Liver (tissue), 9 donors: Measurements from ENCODE around the gene CACFD1. TPM values are rescaled to one million over a fixed set of nuclear protein-coding genes. Genes with fewer than 3 reads are reported as not detected.

Source experiments
- DNase-seq: peaks from one replicate; pipeline ENCODE4 v3.0.0-alpha.2; 2017; ENCODE audit warnings: low spot score
- H3K27ac ChIP-seq, 2 donors: one replicate each; pipeline ENCODE4 v1.7.0; 2013; ENCODE audit warnings: inconsistent platforms in 2 of 2, low read length in 2 of 2, control low read depth in 1 of 2, low read depth in 1 of 2, mild to moderate bottlenecking in 1 of 2
- H3K27me3 ChIP-seq, 4 donors: one replicate each; pipeline versions ENCODE4 v1.6.1 to v1.7.0; 2013; ENCODE audit warnings: low read length in 3 of 4, inconsistent platforms in 1 of 4, mild to moderate bottlenecking in 1 of 4, moderate library complexity in 1 of 4; ENCODE audit not compliant: control insufficient read depth in 4 of 4, insufficient read depth in 4 of 4
- H3K36me3 ChIP-seq, 4 donors: one replicate each; pipeline versions ENCODE4 v1.6.1 to v1.7.0; 2013; ENCODE audit warnings: low read length in 3 of 4, mild to moderate bottlenecking in 3 of 4, low read depth in 1 of 4, moderate library complexity in 1 of 4; ENCODE audit not compliant: control insufficient read depth in 4 of 4, insufficient read depth in 3 of 4
- H3K4me1 ChIP-seq, 4 donors: one replicate each; pipeline versions ENCODE4 v1.6.1 to v1.7.0; 2013; ENCODE audit warnings: low read length in 3 of 4, mild to moderate bottlenecking in 3 of 4, moderate library complexity in 1 of 4; ENCODE audit not compliant: control insufficient read depth in 4 of 4, insufficient read depth in 4 of 4
- H3K4me3 ChIP-seq, 3 donors: one replicate each; pipeline versions ENCODE4 v1.6.1 to v1.7.0; 2013; ENCODE audit warnings: low read length in 3 of 3, control low read depth in 1 of 3, low read depth in 1 of 3, mild to moderate bottlenecking in 1 of 3
- H3K9ac ChIP-seq, 2 donors: one replicate each; pipeline ENCODE4 v1.7.0; 2013; ENCODE audit warnings: low read length in 2 of 2, mild to moderate bottlenecking in 2 of 2, moderate library complexity in 2 of 2, control low read depth in 1 of 2, low read depth in 1 of 2
- H3K9me3 ChIP-seq, 4 donors: one replicate each; pipeline versions ENCODE4 v1.6.1 to v1.7.0; 2013; ENCODE audit warnings: low read length in 3 of 4; ENCODE audit not compliant: control insufficient read depth in 4 of 4
- EGR1 ChIP-seq, 2 donors: IDR thresholded peaks; 2 replicates each; pipeline ENCODE4 v1.6.1; 2016 to 2018; ENCODE audit warnings: antibody characterized with exemption in 2 of 2, low read depth in 2 of 2
- FOXA1 ChIP-seq: IDR thresholded peaks from 2 replicates; pipeline ENCODE4 v1.6.1; 2016; ENCODE audit warnings: antibody characterized with exemption
- GABPA ChIP-seq, 2 donors: IDR thresholded peaks in 1 of 2; conservative IDR thresholded peaks in 1 of 2; 2 replicates each; pipeline ENCODE4 v1.6.1; 2016; ENCODE audit warnings: antibody characterized with exemption in 2 of 2, mild to moderate bottlenecking in 1 of 2, moderate library complexity in 1 of 2
- HNF4A ChIP-seq, 2 donors: conservative IDR thresholded peaks; 2 replicates each; pipeline ENCODE4 v1.6.1; 2016; ENCODE audit warnings: antibody characterized with exemption in 2 of 2, mild to moderate bottlenecking in 2 of 2
- JUND ChIP-seq, 2 donors: IDR thresholded peaks; 2 replicates each; pipeline ENCODE4 v1.6.1; 2016; ENCODE audit warnings: antibody characterized with exemption in 2 of 2
- NR2F2 ChIP-seq: IDR thresholded peaks from 2 replicates; pipeline ENCODE4 v1.6.1; 2016; ENCODE audit warnings: antibody characterized with exemption
- REST ChIP-seq: IDR thresholded peaks from 2 replicates; pipeline ENCODE4 v1.6.1; 2016; ENCODE audit warnings: antibody characterized with exemption, mild to moderate bottlenecking
- RXRA ChIP-seq, 2 donors: IDR thresholded peaks; 2 replicates each; pipeline ENCODE4 v1.6.1; 2017 to 2018; ENCODE audit warnings: antibody characterized with exemption in 2 of 2, mild to moderate bottlenecking in 1 of 2
- SP1 ChIP-seq: IDR thresholded peaks from 2 replicates; pipeline ENCODE4 v1.6.1; 2018; ENCODE audit warnings: antibody characterized with exemption, mild to moderate bottlenecking
- TAF1 ChIP-seq: conservative IDR thresholded peaks from 2 replicates; pipeline ENCODE4 v1.6.1; 2016; ENCODE audit warnings: antibody characterized with exemption, mild to moderate bottlenecking
- YY1 ChIP-seq: IDR thresholded peaks from 2 replicates; pipeline ENCODE4 v1.6.1; 2016; ENCODE audit warnings: antibody characterized with exemption, mild to moderate bottlenecking
- WGBS: extraction: QIAGEN DNeasy Blood & Tissue Kit; methylation state at CpG from one replicate; pipeline ENCODE4 v1.1.7; 2013; 5-methylcytosine and 5-hydroxymethylcytosine counted together
- polyA plus RNA-seq, 2 donors: library from polyadenylated mRNA; stranded (reverse) in 1 of 2; unstranded in 1 of 2; fragments of 200-250 nt in 1 of 2; fragments of >200 nt in 1 of 2; fragmentation: Nextera tagmentation in 1 of 2; extraction: Ambion mirVana in 1 of 2; gene quantifications; one replicate each; pipeline versions ENCODE4 v1.2.1 to v1.2.3, GENCODE V29; 2013 to 2015
- total RNA-seq, 2 donors: library from RNA; depleted of rRNA; stranded (reverse); fragments of >200 nt; gene quantifications; one replicate each; pipeline ENCODE4 v1.2.3, GENCODE V29; 2014
- TF ChIP-seq, protein P1 (sequence below): IDR thresholded peaks from 2 replicates; pipeline ENCODE4 v1.6.1; 2016; ENCODE audit warnings: antibody characterized with exemption
- donor health status: healthy.
- donor health status: healthy.
- donor health status: healthy.
- donor health status: healthy.
- donor health status: healthy.

Gene CACFD1
- total and polyA plus RNA-seq, 4 donors = 10.1 to 34.5 (median 26.4) TPM

DNA sequence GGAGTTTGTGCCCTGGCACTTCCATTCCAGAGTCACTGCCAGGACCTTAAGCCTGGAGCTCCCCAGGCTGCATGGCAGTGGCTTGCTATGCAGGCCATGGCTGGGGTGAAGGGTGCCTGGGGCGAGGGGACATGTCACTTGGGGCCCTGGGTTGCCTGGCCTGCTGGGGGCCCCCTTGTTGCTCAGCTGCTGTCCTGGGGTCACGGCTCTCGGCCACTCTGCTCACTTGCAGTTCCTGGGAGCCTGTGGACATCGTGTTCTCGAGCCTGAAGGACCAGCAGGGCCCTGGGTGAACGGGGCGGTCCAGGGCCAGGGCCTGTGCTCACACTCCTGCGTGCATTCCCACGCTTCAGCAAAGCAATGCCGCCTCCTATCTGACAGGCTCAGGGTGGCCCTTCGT lies 33.6 kb downstream of the CACFD1 start:
- H3K27ac ChIP-seq = no peak overlapping the region
- H3K36me3 ChIP-seq = no peaks in the 10 kb centered on the region
- H3K4me1 ChIP-seq = peaks cover 0 to 7% (median 3%) of the 10 kb centered on the region in 4 donors
- H3K4me3 ChIP-seq = no peak overlapping the region
- TF ChIP-seq NR2F2 (peak; percentile 18), GABPA (IDR thresholded peaks at IDR 0.05 in 1 of 2, conservative IDR thresholded peaks at IDR 0.05 in 1 of 2) (no peak)
- DNase-seq = no peak
- H3K27me3 ChIP-seq = no peaks in the 10 kb centered on the region
- H3K9me3 ChIP-seq = no peaks in the 10 kb centered on the region
- WGBS = 86% methylated on average over 11 of the region's 11 CpGs
- no peak overlapping the region for H3K9ac ChIP-seq

- Histone ChIP-seq H3K27me3 (no peaks in the 10 kb centered on the region), H3K4me1 (peaks cover 3 to 13% (median 7%) of the 10 kb centered on the region in 4 donors), H3K9me3 (no peaks in the 10 kb centered on the region), H3K9ac (no peak overlapping the region), H3K27ac (no peak overlapping the region), H3K4me3 (no peak overlapping the region), H3K36me3 (no peaks in the 10 kb centered on the region)
- TF ChIP-seq FOXA1 (no peak), HNF4A (conservative IDR thresholded peaks at IDR 0.05) (no peak), NR2F2 (no peak), SP1 (no peak), REST (no peak)
- WGBS = 90% methylated on average over 23 of the region's 23 CpGs
- no peak for DNase-seq
Measured at GRCh38 chr9:133493845-133494540, 34.2 kb downstream of the CACFD1 start.

DNA sequence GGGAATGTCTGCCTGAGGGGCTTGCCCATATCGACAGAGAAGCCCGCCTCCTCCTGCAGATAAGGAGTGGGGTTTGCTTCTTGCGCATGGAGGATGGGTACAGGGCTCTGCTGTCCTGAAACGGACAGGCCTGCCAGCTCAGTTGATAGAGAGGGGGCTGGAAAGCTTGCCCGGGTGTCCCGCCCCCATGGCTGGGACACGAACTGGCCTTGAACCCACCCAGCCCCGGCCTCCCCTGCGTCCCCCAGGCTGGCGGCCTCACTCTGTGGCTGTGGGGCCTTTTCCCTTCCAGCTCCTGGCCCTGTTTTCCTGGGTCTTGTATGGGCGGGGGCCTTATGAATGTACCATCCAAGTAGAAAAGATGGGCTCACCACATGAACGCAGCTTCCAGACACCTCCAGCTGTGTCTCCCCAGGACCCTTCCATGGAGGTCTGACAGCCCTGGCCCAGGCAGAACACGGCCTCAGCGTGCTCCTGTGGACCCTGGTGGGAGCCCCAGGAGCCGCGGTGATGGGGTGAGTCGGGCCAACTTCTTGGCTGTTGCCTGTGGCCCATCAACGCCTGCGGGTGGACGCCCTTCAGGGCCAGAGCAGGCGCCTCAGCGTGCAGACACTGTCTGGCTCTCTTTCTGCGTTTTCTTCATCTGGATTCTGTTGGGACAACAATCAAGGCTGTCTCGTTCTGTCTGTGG lies 35.0 kb downstream of the CACFD1 start:
- H3K9me3 ChIP-seq = no peaks in the 10 kb centered on the region
- H3K9ac ChIP-seq = no peak overlapping the region
- no peaks in the 10 kb centered on the region for H3K36me3 ChIP-seq
- WGBS = 87% methylated on average over 24 of the region's 24 CpGs
- TF ChIP-seq FOXA1 = no peak
- TF ChIP-seq, protein P1, sequence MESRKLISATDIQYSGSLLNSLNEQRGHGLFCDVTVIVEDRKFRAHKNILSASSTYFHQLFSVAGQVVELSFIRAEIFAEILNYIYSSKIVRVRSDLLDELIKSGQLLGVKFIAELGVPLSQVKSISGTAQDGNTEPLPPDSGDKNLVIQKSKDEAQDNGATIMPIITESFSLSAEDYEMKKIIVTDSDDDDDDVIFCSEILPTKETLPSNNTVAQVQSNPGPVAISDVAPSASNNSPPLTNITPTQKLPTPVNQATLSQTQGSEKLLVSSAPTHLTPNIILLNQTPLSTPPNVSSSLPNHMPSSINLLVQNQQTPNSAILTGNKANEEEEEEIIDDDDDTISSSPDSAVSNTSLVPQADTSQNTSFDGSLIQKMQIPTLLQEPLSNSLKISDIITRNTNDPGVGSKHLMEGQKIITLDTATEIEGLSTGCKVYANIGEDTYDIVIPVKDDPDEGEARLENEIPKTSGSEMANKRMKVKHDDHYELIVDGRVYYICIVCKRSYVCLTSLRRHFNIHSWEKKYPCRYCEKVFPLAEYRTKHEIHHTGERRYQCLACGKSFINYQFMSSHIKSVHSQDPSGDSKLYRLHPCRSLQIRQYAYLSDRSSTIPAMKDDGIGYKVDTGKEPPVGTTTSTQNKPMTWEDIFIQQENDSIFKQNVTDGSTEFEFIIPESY = no peak
- TF ChIP-seq RXRA (IDR thresholded peaks at IDR 0.05) = no peak
- no peak for TF ChIP-seq JUND (IDR thresholded peaks at IDR 0.05)
- TF ChIP-seq TAF1 = no peak
- no peak for TF ChIP-seq YY1
- TF ChIP-seq GABPA (IDR thresholded peaks at IDR 0.05 in 1 of 2, conservative IDR thresholded peaks at IDR 0.05 in 1 of 2) = no peak
- no peak for TF ChIP-seq EGR1 (IDR thresholded peaks at IDR 0.05; ENCODE audit: low read depth in 2 of 2)
- H3K27ac ChIP-seq = no peak overlapping the region
- peaks cover 3 to 21% (median 11%) of the 10 kb centered on the region in 4 donors for H3K4me1 ChIP-seq
- no peak overlapping the region for H3K4me3 ChIP-seq
- DNase-seq = no peak
- no peaks in the 10 kb centered on the region for H3K27me3 ChIP-seq
